Ishikawa (cell line): ENCODE results near the gene OSTF1.

Experiments used
- CEBPB ChIP-seq: IDR thresholded peaks from 2 replicates; pipeline ENCODE4 v1.6.1; 2012
- CREB1 ChIP-seq: IDR thresholded peaks from 2 replicates; pipeline ENCODE4 v1.6.1; 2012; ENCODE audit warnings: low read depth
- EP300 ChIP-seq: IDR thresholded peaks from 2 replicates; pipeline ENCODE4 v1.6.1; 2012; ENCODE audit warnings: borderline replicate concordance
- FOXM1 ChIP-seq: IDR thresholded peaks from 2 replicates; pipeline ENCODE4 v1.6.1; 2012; ENCODE audit warnings: low read depth, borderline replicate concordance
- MAX ChIP-seq: IDR thresholded peaks from 2 replicates; pipeline ENCODE4 v1.6.1; 2012
- TCF12 ChIP-seq: IDR thresholded peaks from 2 replicates; pipeline ENCODE4 v1.6.1; 2012; ENCODE audit warnings: low read depth
- USF1 ChIP-seq: IDR thresholded peaks from 2 replicates; pipeline ENCODE4 v1.6.1; 2012
- YY1 ChIP-seq: IDR thresholded peaks from 2 replicates; pipeline ENCODE4 v1.6.1; 2012; ENCODE audit warnings: low read depth
- ZBTB7A ChIP-seq: IDR thresholded peaks from 2 replicates; pipeline ENCODE4 v1.6.1; 2012; ENCODE audit warnings: low read depth

Gene OSTF1

GRCh38 chr9:75190762-75191161 lies 102.4 kb downstream of the OSTF1 start:
- TF ChIP-seq USF1, result no peak
- no peak for TF ChIP-seq EP300
- TF ChIP-seq CREB1, result no peak
- no peak for TF ChIP-seq MAX
- TF ChIP-seq YY1, result no peak
- TF ChIP-seq ZBTB7A, result no peak
- TF ChIP-seq FOXM1, result no peak
- TF ChIP-seq CEBPB, result no peak
- TF ChIP-seq TCF12, result no peak
